ENCODE results near the gene RPGRIP1L.

GRCh38 chr16:53626161-53626560 is 77.5 kb downstream of the RPGRIP1L start:
- TF ChIP-seq CTCF (IDR thresholded peaks at IDR 0.05) (no peak), POLR2AphosphoS5 (IDR thresholded peaks at IDR 0.05) (no peak), POLR2A (IDR thresholded peaks at IDR 0.05) (no peak)
